GM19240 (cell line): ENCODE results near the gene LEMD3.

Experiments used
- DNase-seq: peaks from one replicate; pipeline ENCODE4 v3.0.0; 2011; ENCODE audit warnings: low spot score; ENCODE audit not compliant: insufficient read length

Gene LEMD3

GRCh38 chr12:65169320-65170208 is at the start of gene LEMD3:
TSS of gene LEMD3 (plus strand) at chr12:65169583. CDS start at chr12:65169597, 14 bp downstream.
- peak; percentile 57 for DNase-seq

GRCh38 chr12:65121049-65121955 is 48.1 kb upstream of the LEMD3 start, which contains the start of gene WIF1:
TSS of gene WIF1 (minus strand) at chr12:65121305. CDS start at chr12:65121191, 114 bp downstream.
- DNase-seq: no peak

- DNase-seq: no peak
These were observed 47.4 kb upstream of the LEMD3 start for GRCh38 chr12:65121956-65122469.

- DNase-seq: no peak
These were observed 46.7 kb upstream of the LEMD3 start for GRCh38 chr12:65122703-65123102.

GRCh38 chr12:65123435-65124063 is 45.8 kb upstream of the LEMD3 start:
- no peak for DNase-seq

GRCh38 chr12:65125247-65125646 is 44.1 kb upstream of the LEMD3 start:
- DNase-seq: no peak

GRCh38 chr12:65125975-65126374 is 43.4 kb upstream of the LEMD3 start:
- no peak for DNase-seq

GRCh38 chr12:65126482-65126881 is 42.9 kb upstream of the LEMD3 start:
- no peak for DNase-seq

GRCh38 chr12:65133879-65134278 is 35.5 kb upstream of the LEMD3 start:
- DNase-seq: no peak

- DNase-seq: no peak
These were observed 30.0 kb upstream of the LEMD3 start for GRCh38 chr12:65139389-65139788.

- no peak for DNase-seq
These were observed 28.6 kb upstream of the LEMD3 start for GRCh38 chr12:65140738-65141137.

GRCh38 chr12:65147312-65147905 is 22.0 kb upstream of the LEMD3 start:
- no peak for DNase-seq

- DNase-seq: no peak
These were observed 17.4 kb upstream of the LEMD3 start for GRCh38 chr12:65152012-65152411.

- DNase-seq: no peak
These were observed 16.8 kb upstream of the LEMD3 start for GRCh38 chr12:65152596-65152995.

- DNase-seq: no peak
These were observed 13.6 kb upstream of the LEMD3 start for GRCh38 chr12:65155784-65156183.

GRCh38 chr12:65156366-65156841 is 13.0 kb upstream of the LEMD3 start:
- DNase-seq: no peak

GRCh38 chr12:65157091-65157490 is 12.3 kb upstream of the LEMD3 start:
- DNase-seq: no peak

- no peak for DNase-seq
These were observed 6.8 kb upstream of the LEMD3 start for GRCh38 chr12:65162609-65163008.

GRCh38 chr12:65164244-65164643 is 5.1 kb upstream of the LEMD3 start:
- DNase-seq: no peak

- no peak for DNase-seq
These were observed 4.6 kb upstream of the LEMD3 start for GRCh38 chr12:65164774-65165173.
